Endothelial cell of umbilical vein (primary cell): ENCODE measurements around the gene CALY. TPM values are rescaled to one million over a fixed set of nuclear protein-coding genes. Genes with fewer than 3 reads are reported as not detected.

Experiments used
- BruUV-seq: library from RNA; stranded (reverse); fragments of 400-500 nt; replicated peaks from 2 replicates; lab custom pipeline; 2021; lab: Mats Ljungman, UMichigan
- CTCF ChIA-PET: fragments of 300-600, 350-600 bp; sonication (Branson Sonifier 250); formaldehyde crosslinking; loops from one replicate; lab custom pipeline; 2021; ENCODE audit warnings: antibody characterized with exemption, inconsistent platforms; lab: Charles Lee
- POLR2A ChIA-PET: fragments of 300-600, 350-600 bp; sonication (Branson Sonifier 250); formaldehyde crosslinking; loops from one replicate; lab custom pipeline; 2021; ENCODE audit warnings: antibody characterized with exemption, inconsistent platforms; lab: Charles Lee
- DNase-seq: peaks from one replicate; pipeline ENCODE4 v3.0.0-alpha.2; 2011; ENCODE audit warnings: low read depth, low spot score
- FAIRE-seq: peaks from 2 replicates; lab custom pipeline; 2011; peaks lifted over from hg19 to GRCh38; lab: Jason Lieb, UNC
- H2AFZ ChIP-seq: 2 replicates; pipeline ENCODE4 v1.6.0; 2012; ENCODE audit warnings: low read depth, low read length, control low read depth, inconsistent platforms
- H3K27ac ChIP-seq: 2 replicates; pipeline ENCODE4 v1.5.1; 2011; ENCODE audit warnings: low read depth, mild to moderate bottlenecking, control low read depth, low read length, moderate library complexity; ENCODE audit not compliant: insufficient read depth
- H3K27me3 ChIP-seq, 2 experiments: 2 replicates each; pipeline versions ENCODE4 v1.6.0 to v1.6.1; 2011; ENCODE audit warnings: low read length in 2 of 2, mixed read lengths in 1 of 2; ENCODE audit not compliant: control insufficient read depth in 2 of 2, insufficient read depth in 2 of 2
- H3K36me3 ChIP-seq, 2 experiments: 2 replicates in 1 of 2; 3 replicates in 1 of 2; pipeline ENCODE4 v1.5.1; 2011; ENCODE audit warnings: low read length in 2 of 2, mild to moderate bottlenecking in 1 of 2, moderate library complexity in 1 of 2; ENCODE audit not compliant: control insufficient read depth in 2 of 2, insufficient read depth in 2 of 2; ENCODE audit errors: extremely low read depth in 1 of 2
- H3K4me1 ChIP-seq: 3 replicates; pipeline ENCODE4 v1.5.1; 2011; ENCODE audit warnings: mild to moderate bottlenecking, low read length; ENCODE audit not compliant: control insufficient read depth, insufficient read depth; ENCODE audit errors: extremely low read depth
- H3K4me2 ChIP-seq: 2 replicates; pipeline ENCODE4 v1.6.1; 2011; ENCODE audit warnings: low read length, control low read depth, mixed read lengths; ENCODE audit not compliant: insufficient read depth
- H3K4me3 ChIP-seq, 3 experiments: fragments of 200-600 bp in 1 of 3; sonication (generic), shearing (Covaris generic) in 1 of 3; replicated peaks in 1 of 3; 2 replicates each; pipeline ENCODE4 v1.5.1; 2011 to 2016; ENCODE audit warnings: control low read depth in 3 of 3, low read length in 3 of 3, mild to moderate bottlenecking in 2 of 3, inconsistent platforms in 1 of 3, low read depth in 1 of 3, moderate library complexity in 1 of 3; ENCODE audit not compliant: insufficient read depth in 1 of 3
- H3K79me2 ChIP-seq: 2 replicates; pipeline ENCODE4 v1.6.0; 2012; ENCODE audit warnings: low read length, inconsistent platforms; ENCODE audit not compliant: control insufficient read depth, insufficient read depth
- H3K9ac ChIP-seq: replicated peaks from 2 replicates; pipeline ENCODE3; 2011; ENCODE audit warnings: low read length, control low read depth; ENCODE audit not compliant: insufficient read depth; ENCODE audit errors: extremely low read depth
- H3K9me1 ChIP-seq: replicated peaks from 3 replicates; pipeline ENCODE4 v1.6.0; 2011; ENCODE audit warnings: mild to moderate bottlenecking, low read length; ENCODE audit not compliant: control insufficient read depth, insufficient read depth; ENCODE audit errors: extremely low read depth
- H3K9me3 ChIP-seq: replicated peaks from 2 replicates; pipeline ENCODE4 v1.5.1; 2012; ENCODE audit warnings: low read length, inconsistent platforms; ENCODE audit not compliant: control insufficient read depth, insufficient read depth
- H4K20me1 ChIP-seq: replicated peaks from 2 replicates; pipeline ENCODE3; 2011; ENCODE audit warnings: mild to moderate bottlenecking, low read length; ENCODE audit not compliant: control insufficient read depth, insufficient read depth; ENCODE audit errors: extremely low read depth
- EZH2 ChIP-seq: IDR thresholded peaks from 2 replicates; pipeline ENCODE4 v1.6.1; 2012; ENCODE audit warnings: borderline replicate concordance, low read depth, mild to moderate bottlenecking, moderate library complexity, low read length, inconsistent platforms; ENCODE audit not compliant: severe bottlenecking
- FOS ChIP-seq: IDR thresholded peaks from 2 replicates; pipeline ENCODE4 v1.6.1; 2011; ENCODE audit warnings: mild to moderate bottlenecking, low read length, moderate library complexity, borderline replicate concordance; ENCODE audit not compliant: insufficient read depth
- GATA2 ChIP-seq: IDR thresholded peaks from 2 replicates; pipeline ENCODE4 v1.7.0; 2011; ENCODE audit warnings: low read depth, mild to moderate bottlenecking, moderate library complexity, mixed read lengths, low read length; ENCODE audit not compliant: insufficient read length, insufficient read depth
- JUN ChIP-seq: IDR thresholded peaks from 2 replicates; pipeline ENCODE4 v1.6.1; 2011; ENCODE audit warnings: borderline replicate concordance, low read depth; ENCODE audit not compliant: insufficient read length, insufficient read depth
- MYC ChIP-seq: IDR thresholded peaks from one replicate; pipeline ENCODE4 v1.6.1; 2011; ENCODE audit warnings: mild to moderate bottlenecking, low read depth, low read length
- POLR2A ChIP-seq: IDR thresholded peaks from 2 replicates; pipeline ENCODE4 v1.6.1; 2012; ENCODE audit warnings: low read depth, mild to moderate bottlenecking, control low read depth, low read length
- POLR2AphosphoS5 ChIP-seq: IDR thresholded peaks from 2 replicates; pipeline ENCODE4 v1.6.1; 2012; ENCODE audit warnings: low read depth, mild to moderate bottlenecking, control low read depth, low read length, moderate library complexity; ENCODE audit not compliant: insufficient read depth
- dilution Hi-C: fragments of 300-500 bp; cut with MboI; formaldehyde crosslinking; loops from one replicate; pipeline ENCODE4 v1.15.0; 2019; ENCODE audit warnings: low sequenced_read_pairs; ENCODE audit not compliant: extremely low pct_ligation_motif_present
- intact Hi-C: fragments of 100-400 bp; cut with micrococcal nuclease; formaldehyde crosslinking; loops from one replicate; pipeline ENCODE4 v1.10.0; 2022
- polyA plus RNA-seq, 4 experiments: library from polyadenylated mRNA; depleted of rRNA in 3 of 4; stranded (reverse) in 3 of 4; unstranded in 1 of 4; fragments of >200 nt; gene quantifications; 2 replicates each; pipeline versions ENCODE4 v1.2.1 to v1.2.3, GENCODE V29; 2011 to 2012; ENCODE audit warnings: missing spikeins in 1 of 4
- total RNA-seq: library from RNA; stranded (reverse); gene quantifications from 2 replicates; pipeline ENCODE4 v1.2.3, GENCODE V29; 2021
- TF ChIP-seq, protein P1 (sequence below): IDR thresholded peaks from 2 replicates; pipeline ENCODE4 v1.6.1; 2011; ENCODE audit not compliant: insufficient read depth, insufficient read length
- TF ChIP-seq, protein P2 (sequence below), 2 donors: IDR thresholded peaks; 1 replicate in 1 of 2; 2 replicates in 1 of 2; pipeline ENCODE4 v1.5.1; 2011; ENCODE audit warnings: low read length in 2 of 2, mild to moderate bottlenecking in 2 of 2, moderate library complexity in 2 of 2, control low read depth in 1 of 2, inconsistent platforms in 1 of 2, low read depth in 1 of 2; ENCODE audit not compliant: insufficient read depth in 1 of 2; ENCODE audit errors: extremely low read depth in 1 of 2

The CALY gene
- total and polyA plus RNA-seq, 2 donors (not counting 3 experiments of a cell fraction or from before 2014, with no cell fraction given), result not detected

GRCh38 chr10:133366130-133366478, 29.4 kb upstream of the CALY start:
- no peaks in the 10 kb centered on the region for H3K4me1 ChIP-seq
- no peaks in the 10 kb centered on the region for H3K27me3 ChIP-seq
- H3K79me2 ChIP-seq, result no peaks in the 10 kb centered on the region
- FAIRE-seq (no peak), DNase-seq (no peak)
- dilution Hi-C loops (no loop called here), intact Hi-C loops (no loop called here)
- H3K27ac ChIP-seq, result no peak overlapping the region
- no peak overlapping the region for H3K9ac ChIP-seq
- ChIA-PET CTCF (no interaction called here), POLR2A (no interaction called here)
- BruUV-seq, result no TSS peak
- no peak overlapping the region for H2AFZ ChIP-seq
- H4K20me1 ChIP-seq, result no peaks in the 10 kb centered on the region
- no peaks in the 10 kb centered on the region for H3K9me3 ChIP-seq
- no peak overlapping the region for H3K4me3 ChIP-seq
- peaks cover 2 to 47% of the 10 kb centered on the region in 2 experiments for H3K36me3 ChIP-seq
- TF ChIP-seq FOS (no peak), EZH2 (no peak), GATA2 (no peak), JUN (no peak), POLR2A (no peak), POLR2AphosphoS5 (no peak), MYC (no peak)
- TF ChIP-seq, protein P1, sequence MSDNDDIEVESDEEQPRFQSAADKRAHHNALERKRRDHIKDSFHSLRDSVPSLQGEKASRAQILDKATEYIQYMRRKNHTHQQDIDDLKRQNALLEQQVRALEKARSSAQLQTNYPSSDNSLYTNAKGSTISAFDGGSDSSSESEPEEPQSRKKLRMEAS, result no peak
- TF ChIP-seq, protein P2, sequence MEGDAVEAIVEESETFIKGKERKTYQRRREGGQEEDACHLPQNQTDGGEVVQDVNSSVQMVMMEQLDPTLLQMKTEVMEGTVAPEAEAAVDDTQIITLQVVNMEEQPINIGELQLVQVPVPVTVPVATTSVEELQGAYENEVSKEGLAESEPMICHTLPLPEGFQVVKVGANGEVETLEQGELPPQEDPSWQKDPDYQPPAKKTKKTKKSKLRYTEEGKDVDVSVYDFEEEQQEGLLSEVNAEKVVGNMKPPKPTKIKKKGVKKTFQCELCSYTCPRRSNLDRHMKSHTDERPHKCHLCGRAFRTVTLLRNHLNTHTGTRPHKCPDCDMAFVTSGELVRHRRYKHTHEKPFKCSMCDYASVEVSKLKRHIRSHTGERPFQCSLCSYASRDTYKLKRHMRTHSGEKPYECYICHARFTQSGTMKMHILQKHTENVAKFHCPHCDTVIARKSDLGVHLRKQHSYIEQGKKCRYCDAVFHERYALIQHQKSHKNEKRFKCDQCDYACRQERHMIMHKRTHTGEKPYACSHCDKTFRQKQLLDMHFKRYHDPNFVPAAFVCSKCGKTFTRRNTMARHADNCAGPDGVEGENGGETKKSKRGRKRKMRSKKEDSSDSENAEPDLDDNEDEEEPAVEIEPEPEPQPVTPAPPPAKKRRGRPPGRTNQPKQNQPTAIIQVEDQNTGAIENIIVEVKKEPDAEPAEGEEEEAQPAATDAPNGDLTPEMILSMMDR (IDR thresholded peaks at IDR 0.05; ENCODE audit: extremely low read depth in 1 of 2, insufficient read depth in 1 of 2, low read depth in 1 of 2, low read length in 2 of 2), result no peak
- H3K4me2 ChIP-seq, result no peak overlapping the region
- H3K9me1 ChIP-seq, result no peaks in the 10 kb centered on the region
